ENCODE measurements around the gene CFAP52.
"Not testable (repeated sequence)": the region's sequence is repeated elsewhere in the genome, so short reads cannot be mapped to it uniquely, and the experiment has no call there.

CFAP52 gene

DNA sequence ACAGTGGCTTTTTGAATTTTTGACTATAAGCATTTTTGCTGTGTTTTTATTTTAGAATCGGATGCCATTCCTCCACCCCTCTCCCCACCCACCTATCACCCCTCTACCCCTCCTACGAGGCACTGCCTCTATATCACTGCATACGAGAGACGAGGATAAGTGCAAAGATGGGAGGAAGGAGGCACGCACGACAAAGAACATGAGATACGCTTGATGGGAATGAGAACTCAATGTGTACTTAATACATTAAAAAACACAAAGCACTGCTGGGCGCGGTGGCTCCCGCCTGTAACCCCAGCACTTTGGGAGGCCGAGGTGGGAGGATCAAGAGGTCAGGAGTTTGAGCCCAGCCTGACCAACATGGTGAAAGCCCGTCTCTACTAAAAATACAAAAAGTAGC lies 60.1 kb downstream of the CFAP52 start:
- Histone ChIP-seq H3K27ac (replicated peaks) (no peak overlapping the region), H3K4me3 (replicated peaks; ENCODE audit: insufficient read depth, low read length) (no peak overlapping the region), H3K27me3 (ENCODE audit: insufficient read depth, poor library complexity, severe bottlenecking) (no peaks in the 10 kb centered on the region)
- no peak for DNase-seq (ENCODE audit: low read depth in 1 of 2, low spot score in 1 of 2)
- TF ChIP-seq, protein P1, sequence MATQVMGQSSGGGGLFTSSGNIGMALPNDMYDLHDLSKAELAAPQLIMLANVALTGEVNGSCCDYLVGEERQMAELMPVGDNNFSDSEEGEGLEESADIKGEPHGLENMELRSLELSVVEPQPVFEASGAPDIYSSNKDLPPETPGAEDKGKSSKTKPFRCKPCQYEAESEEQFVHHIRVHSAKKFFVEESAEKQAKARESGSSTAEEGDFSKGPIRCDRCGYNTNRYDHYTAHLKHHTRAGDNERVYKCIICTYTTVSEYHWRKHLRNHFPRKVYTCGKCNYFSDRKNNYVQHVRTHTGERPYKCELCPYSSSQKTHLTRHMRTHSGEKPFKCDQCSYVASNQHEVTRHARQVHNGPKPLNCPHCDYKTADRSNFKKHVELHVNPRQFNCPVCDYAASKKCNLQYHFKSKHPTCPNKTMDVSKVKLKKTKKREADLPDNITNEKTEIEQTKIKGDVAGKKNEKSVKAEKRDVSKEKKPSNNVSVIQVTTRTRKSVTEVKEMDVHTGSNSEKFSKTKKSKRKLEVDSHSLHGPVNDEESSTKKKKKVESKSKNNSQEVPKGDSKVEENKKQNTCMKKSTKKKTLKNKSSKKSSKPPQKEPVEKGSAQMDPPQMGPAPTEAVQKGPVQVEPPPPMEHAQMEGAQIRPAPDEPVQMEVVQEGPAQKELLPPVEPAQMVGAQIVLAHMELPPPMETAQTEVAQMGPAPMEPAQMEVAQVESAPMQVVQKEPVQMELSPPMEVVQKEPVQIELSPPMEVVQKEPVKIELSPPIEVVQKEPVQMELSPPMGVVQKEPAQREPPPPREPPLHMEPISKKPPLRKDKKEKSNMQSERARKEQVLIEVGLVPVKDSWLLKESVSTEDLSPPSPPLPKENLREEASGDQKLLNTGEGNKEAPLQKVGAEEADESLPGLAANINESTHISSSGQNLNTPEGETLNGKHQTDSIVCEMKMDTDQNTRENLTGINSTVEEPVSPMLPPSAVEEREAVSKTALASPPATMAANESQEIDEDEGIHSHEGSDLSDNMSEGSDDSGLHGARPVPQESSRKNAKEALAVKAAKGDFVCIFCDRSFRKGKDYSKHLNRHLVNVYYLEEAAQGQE (IDR thresholded peaks at IDR 0.05; ENCODE audit: insufficient replicate concordance, low read depth) = no peak
- no peak for TF ChIP-seq SPI1 (IDR thresholded peaks at IDR 0.05; ENCODE audit: borderline replicate concordance, low read depth)
- no peak for TF ChIP-seq POLR2AphosphoS5 (IDR thresholded peaks at IDR 0.05; ENCODE audit: low read depth)
- TF ChIP-seq, protein P2, sequence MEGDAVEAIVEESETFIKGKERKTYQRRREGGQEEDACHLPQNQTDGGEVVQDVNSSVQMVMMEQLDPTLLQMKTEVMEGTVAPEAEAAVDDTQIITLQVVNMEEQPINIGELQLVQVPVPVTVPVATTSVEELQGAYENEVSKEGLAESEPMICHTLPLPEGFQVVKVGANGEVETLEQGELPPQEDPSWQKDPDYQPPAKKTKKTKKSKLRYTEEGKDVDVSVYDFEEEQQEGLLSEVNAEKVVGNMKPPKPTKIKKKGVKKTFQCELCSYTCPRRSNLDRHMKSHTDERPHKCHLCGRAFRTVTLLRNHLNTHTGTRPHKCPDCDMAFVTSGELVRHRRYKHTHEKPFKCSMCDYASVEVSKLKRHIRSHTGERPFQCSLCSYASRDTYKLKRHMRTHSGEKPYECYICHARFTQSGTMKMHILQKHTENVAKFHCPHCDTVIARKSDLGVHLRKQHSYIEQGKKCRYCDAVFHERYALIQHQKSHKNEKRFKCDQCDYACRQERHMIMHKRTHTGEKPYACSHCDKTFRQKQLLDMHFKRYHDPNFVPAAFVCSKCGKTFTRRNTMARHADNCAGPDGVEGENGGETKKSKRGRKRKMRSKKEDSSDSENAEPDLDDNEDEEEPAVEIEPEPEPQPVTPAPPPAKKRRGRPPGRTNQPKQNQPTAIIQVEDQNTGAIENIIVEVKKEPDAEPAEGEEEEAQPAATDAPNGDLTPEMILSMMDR (IDR thresholded peaks at IDR 0.05; ENCODE audit: insufficient read depth, low read length) = no peak
- TF ChIP-seq GABPA (IDR thresholded peaks at IDR 0.05; ENCODE audit: low read depth) = no peak

DNA sequence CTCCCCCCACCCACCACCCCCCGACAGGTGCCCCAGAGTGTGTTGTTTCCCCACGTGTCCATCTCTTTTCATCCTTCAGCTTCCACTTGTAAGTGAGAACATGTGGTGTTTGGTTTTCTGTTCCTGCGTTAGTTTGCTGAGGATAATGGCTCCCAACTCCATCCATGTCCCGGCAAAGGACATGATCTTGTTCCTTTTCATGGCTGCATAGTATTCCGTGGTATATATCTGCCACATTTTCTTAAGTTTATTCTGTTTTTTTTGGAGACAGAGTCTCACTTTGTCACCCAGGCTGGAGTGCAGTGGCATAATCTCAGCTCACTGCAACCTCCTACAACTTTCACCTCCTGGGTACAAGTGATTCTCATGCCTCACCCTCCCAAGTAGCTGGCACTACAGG lies 63.9 kb downstream of the CFAP52 start:
- H3K27ac ChIP-seq (replicated peaks); H3K27me3 ChIP-seq (ENCODE audit: insufficient read depth, poor library complexity, severe bottlenecking); DNase-seq (ENCODE audit: low read depth in 1 of 2, low spot score in 1 of 2); H3K4me3 ChIP-seq (replicated peaks; ENCODE audit: insufficient read depth, low read length): not testable (repeated sequence)

DNA sequence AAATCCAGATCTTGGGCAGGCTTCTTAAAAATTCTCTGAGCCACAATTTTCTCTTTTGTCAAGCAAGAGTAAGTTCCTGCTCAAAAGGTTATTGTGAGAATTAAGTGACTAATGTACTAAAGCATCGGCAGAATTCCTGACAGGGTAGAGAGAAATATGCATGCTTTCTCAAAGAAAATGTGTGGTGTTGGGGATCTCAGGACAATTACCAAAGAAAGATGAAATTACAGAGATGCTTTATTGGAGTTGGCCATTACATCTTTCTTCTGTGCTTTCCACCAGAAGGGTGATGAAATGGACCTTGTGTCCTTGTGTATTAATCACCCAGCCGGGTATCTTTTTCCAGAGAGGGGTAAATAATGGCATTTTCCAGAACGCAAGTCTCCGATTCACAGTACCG lies 67.2 kb downstream of the CFAP52 start:
- DNase-seq (ENCODE audit: low read depth in 1 of 2, low spot score in 1 of 2) = no peak
- Histone ChIP-seq H3K27ac (replicated peaks) (no peak overlapping the region), H3K4me3 (replicated peaks; ENCODE audit: insufficient read depth, low read length) (no peak overlapping the region), H3K27me3 (ENCODE audit: insufficient read depth, poor library complexity, severe bottlenecking) (no peaks in the 10 kb centered on the region)
- TF ChIP-seq GABPA (IDR thresholded peaks at IDR 0.05; ENCODE audit: low read depth) (no peak), POLR2AphosphoS5 (IDR thresholded peaks at IDR 0.05; ENCODE audit: low read depth) (no peak), SPI1 (IDR thresholded peaks at IDR 0.05; ENCODE audit: borderline replicate concordance, low read depth) (no peak)
- TF ChIP-seq, protein P2 (IDR thresholded peaks at IDR 0.05; ENCODE audit: insufficient read depth, low read length) = no peak
- TF ChIP-seq, protein P1 (IDR thresholded peaks at IDR 0.05; ENCODE audit: insufficient replicate concordance, low read depth) = no peak

DNA sequence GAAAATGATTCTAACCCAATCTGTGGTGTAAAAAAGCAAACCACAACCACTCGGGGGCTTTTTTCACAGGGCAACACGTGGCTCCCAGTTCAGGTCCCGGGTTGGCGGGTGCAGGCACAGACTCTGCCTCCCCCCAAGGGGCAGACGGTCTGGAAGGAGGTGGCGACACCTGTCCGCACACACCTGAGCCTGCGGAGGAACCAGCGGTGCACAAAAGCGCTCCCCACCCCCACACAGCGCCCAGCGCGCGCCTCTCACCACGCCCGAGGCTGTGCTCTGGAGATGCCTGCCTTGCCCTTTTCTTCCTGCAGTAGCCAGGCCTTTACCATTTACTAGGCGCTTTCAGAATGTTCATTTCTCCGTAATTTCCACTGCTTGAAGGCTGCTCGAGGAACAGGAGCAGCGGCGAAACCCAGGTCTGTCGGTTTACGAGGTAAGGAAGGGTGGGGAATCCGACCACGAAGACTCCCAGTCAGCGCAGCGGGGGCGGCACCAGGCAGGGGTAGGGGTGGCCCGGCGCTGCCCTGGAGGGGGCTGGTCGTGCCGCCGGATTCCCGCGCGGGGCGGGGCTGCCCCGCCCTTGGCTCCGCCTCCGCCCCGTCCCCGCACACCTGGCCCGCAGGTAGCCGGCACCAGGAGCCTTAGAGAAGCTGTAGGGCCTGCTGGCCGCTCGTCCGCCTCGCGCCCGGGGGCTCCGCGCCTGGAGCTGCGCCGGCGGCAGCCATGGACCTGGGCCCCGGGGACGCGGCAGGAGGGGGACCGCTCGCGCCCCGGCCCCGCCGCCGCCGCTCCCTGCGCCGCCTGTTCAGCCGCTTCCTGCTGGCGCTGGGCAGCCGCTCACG lies 68.7 kb downstream of the CFAP52 start, which contains the start of gene USP43:
Gene USP43 (plus strand): TSS at position 608 of the 842 bp plus-strand sequence. CDS start 116 bp downstream, at position 724.
- Histone ChIP-seq H3K27ac (replicated peaks) (peak within 1 kb of the TSS; percentile 45), H3K27me3 (ENCODE audit: insufficient read depth, poor library complexity, severe bottlenecking) (no peaks in the 10 kb centered on the region), H3K4me3 (replicated peaks; ENCODE audit: insufficient read depth, low read length) (peak within 1 kb of the TSS; percentile 42)
- TF ChIP-seq, protein P2 (IDR thresholded peaks at IDR 0.05; ENCODE audit: insufficient read depth, low read length) = no peak
- TF ChIP-seq SPI1 (IDR thresholded peaks at IDR 0.05; ENCODE audit: borderline replicate concordance, low read depth) (no peak), POLR2AphosphoS5 (IDR thresholded peaks at IDR 0.05; ENCODE audit: low read depth) (no peak), GABPA (IDR thresholded peaks at IDR 0.05; ENCODE audit: low read depth) (no peak)
- TF ChIP-seq, protein P1 (IDR thresholded peaks at IDR 0.05; ENCODE audit: insufficient replicate concordance, low read depth) = no peak
- DNase-seq (ENCODE audit: low read depth in 1 of 2, low spot score in 1 of 2) = peak in 1 of 2 experiments; percentile 1

Data from HL-60 (cell line).